Measurements from ENCODE around the gene SERPINA12.

DNA sequence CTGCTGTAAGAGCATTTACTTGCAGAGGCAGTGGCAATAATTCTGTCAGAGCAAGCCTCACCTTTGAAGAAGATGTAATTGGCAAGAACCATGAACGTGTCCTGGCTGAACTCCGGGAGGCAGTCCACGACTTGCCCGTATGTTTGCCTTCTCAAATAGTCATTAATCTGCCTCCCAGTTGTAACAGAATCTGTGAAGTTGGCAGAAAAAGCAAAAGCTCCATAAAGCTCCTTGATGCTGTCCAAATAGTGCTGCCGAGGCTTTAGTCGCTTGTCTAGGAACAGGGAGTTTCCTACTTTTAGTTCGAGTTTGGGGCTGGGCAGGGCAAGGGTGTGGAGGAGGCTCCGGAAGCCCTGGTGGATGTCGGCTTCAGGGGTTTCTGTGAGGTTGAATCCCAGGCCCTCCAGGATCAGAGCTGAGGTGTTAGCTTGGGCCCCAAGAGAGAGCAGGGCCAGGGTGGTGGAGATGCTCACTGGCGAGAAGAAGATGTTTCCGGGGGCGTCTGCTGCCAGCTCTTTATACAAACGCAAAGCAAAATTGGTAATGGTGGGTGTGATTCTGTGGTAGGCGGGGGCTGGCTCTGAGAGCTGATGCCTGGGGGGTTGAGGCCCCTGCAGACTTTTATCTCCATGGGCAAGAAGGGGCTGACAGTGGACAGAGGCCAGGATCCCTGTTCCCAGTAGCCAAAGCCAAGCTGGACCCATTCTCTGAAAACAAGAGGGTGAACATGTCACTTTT, 61.0 kb downstream of the SERPINA12 start:
- TF ChIP-seq, protein P1, sequence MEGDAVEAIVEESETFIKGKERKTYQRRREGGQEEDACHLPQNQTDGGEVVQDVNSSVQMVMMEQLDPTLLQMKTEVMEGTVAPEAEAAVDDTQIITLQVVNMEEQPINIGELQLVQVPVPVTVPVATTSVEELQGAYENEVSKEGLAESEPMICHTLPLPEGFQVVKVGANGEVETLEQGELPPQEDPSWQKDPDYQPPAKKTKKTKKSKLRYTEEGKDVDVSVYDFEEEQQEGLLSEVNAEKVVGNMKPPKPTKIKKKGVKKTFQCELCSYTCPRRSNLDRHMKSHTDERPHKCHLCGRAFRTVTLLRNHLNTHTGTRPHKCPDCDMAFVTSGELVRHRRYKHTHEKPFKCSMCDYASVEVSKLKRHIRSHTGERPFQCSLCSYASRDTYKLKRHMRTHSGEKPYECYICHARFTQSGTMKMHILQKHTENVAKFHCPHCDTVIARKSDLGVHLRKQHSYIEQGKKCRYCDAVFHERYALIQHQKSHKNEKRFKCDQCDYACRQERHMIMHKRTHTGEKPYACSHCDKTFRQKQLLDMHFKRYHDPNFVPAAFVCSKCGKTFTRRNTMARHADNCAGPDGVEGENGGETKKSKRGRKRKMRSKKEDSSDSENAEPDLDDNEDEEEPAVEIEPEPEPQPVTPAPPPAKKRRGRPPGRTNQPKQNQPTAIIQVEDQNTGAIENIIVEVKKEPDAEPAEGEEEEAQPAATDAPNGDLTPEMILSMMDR (IDR thresholded peaks at IDR 0.05; ENCODE audit: low read depth, low read length, poor library complexity, severe bottlenecking): no peak
- no peak for TF ChIP-seq EZH2phosphoT487 (IDR thresholded peaks at IDR 0.05; ENCODE audit: borderline replicate concordance, low read length)
